ENCODE measurements around the gene RAB11A. TPM values are rescaled to one million over a fixed set of nuclear protein-coding genes. Genes with fewer than 3 reads are reported as not detected.

RAB11A gene
- polyA plus RNA-seq, 1 of the 3 experiments (the other 2 are of a cell fraction) = 352 TPM

GRCh38 chr15:65931221-65931620 lies 61.9 kb downstream of the RAB11A start (continued):
- TF ChIP-seq RAD21 (IDR thresholded peaks at IDR 0.05; ENCODE audit: low read length) = no peak

DNA sequence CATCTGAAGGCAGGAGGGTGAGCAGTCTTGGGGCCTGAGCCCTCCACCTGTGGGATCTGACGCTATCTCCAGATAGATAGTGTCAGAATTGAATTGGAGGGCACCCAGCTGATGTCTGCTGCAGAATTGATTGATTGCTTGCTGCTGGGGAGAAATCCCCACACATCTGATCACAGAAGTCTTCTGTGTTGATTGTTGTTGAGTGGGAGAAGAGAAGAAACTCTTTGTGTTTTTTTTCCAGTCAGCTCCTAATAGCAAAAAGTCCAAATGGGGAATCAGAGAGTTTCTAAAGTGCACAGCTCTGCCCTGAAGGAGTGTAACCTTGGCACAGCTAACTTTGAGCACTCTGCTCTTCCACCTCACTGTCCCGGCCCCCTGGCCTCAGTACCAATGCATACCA lies 66.1 kb downstream of the RAB11A start:
- WGBS (ENCODE audit: low lambda C conversion rate) = 47% methylated on average over 2 of the region's 2 CpGs
- Histone ChIP-seq H3K4me1 (ENCODE audit: control insufficient read depth in 1 of 2, insufficient read depth in 2 of 2, low read depth in 1 of 2, low read length in 1 of 2) (peaks cover 6 to 28% of the 10 kb centered on the region in 2 experiments; a peak in 1 of 4 replicates), H3K9ac (no peak overlapping the region), H2AFZ (ENCODE audit: low read depth) (no peak overlapping the region), H3K4me3 (ENCODE audit: low read depth in 2 of 2, low read length in 1 of 2) (no peak overlapping the region), H3F3A (replicated peaks; ENCODE audit: insufficient read depth) (peaks cover 5% of the 10 kb centered on the region), H3K27ac (ENCODE audit: low read depth in 2 of 2, low read length in 1 of 2) (no peak overlapping the region), H3K36me3 (replicated peaks in 1 of 2; ENCODE audit: control insufficient read depth in 1 of 2, insufficient read depth in 2 of 2, low read length in 1 of 2) (no peaks in the 10 kb centered on the region), H3K9me2 (no peaks in the 10 kb centered on the region), H3K79me2 (ENCODE audit: insufficient read depth) (no peaks in the 10 kb centered on the region), H3K9me3 (no peaks in the 10 kb centered on the region), H3K4me2 (no peak overlapping the region), H3K27me3 (ENCODE audit: insufficient read depth) (no peaks in the 10 kb centered on the region), H4K20me1 (ENCODE audit: insufficient read depth) (no peaks in the 10 kb centered on the region)
- ChIA-PET POLR2A (interaction anchor here (0.6 kb wide), 1 partner anchor 801 kb away, joined by 3 read pairs; no protein-coding TSS in a partner anchor), CTCF (interaction anchor here (0.6 to 1.4 kb wide), 3 partner anchors 11 to 47 kb away, joined by 3 read pairs; no protein-coding TSS in a partner anchor)
- no peak for DNase-seq
- TF ChIP-seq FOXJ3 (CRISPR knock-in tag; IDR thresholded peaks at IDR 0.05) = no peak
- no peak for TF ChIP-seq TCF12 (IDR thresholded peaks at IDR 0.05)
- TF ChIP-seq CTCF (IDR thresholded peaks at IDR 0.05) = no peak
- no peak for TF ChIP-seq EZH2phosphoT487 (IDR thresholded peaks at IDR 0.05; ENCODE audit: borderline replicate concordance, low read depth)
- TF ChIP-seq, protein P1, sequence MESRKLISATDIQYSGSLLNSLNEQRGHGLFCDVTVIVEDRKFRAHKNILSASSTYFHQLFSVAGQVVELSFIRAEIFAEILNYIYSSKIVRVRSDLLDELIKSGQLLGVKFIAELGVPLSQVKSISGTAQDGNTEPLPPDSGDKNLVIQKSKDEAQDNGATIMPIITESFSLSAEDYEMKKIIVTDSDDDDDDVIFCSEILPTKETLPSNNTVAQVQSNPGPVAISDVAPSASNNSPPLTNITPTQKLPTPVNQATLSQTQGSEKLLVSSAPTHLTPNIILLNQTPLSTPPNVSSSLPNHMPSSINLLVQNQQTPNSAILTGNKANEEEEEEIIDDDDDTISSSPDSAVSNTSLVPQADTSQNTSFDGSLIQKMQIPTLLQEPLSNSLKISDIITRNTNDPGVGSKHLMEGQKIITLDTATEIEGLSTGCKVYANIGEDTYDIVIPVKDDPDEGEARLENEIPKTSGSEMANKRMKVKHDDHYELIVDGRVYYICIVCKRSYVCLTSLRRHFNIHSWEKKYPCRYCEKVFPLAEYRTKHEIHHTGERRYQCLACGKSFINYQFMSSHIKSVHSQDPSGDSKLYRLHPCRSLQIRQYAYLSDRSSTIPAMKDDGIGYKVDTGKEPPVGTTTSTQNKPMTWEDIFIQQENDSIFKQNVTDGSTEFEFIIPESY (IDR thresholded peaks at IDR 0.05; ENCODE audit: borderline replicate concordance, low read depth) = no peak
- no peak for TF ChIP-seq ELF1 (IDR thresholded peaks at IDR 0.05)
- no peak for TF ChIP-seq REST (IDR thresholded peaks at IDR 0.05; ENCODE audit: low read depth, low read length)
- no peak for TF ChIP-seq EP300 (IDR thresholded peaks at IDR 0.05; ENCODE audit: borderline replicate concordance in 1 of 2, low read depth in 1 of 2, low read length in 1 of 2)
- no peak for TF ChIP-seq NRF1 (IDR thresholded peaks at IDR 0.05; ENCODE audit: low read depth, low read length)
